Measurements from ENCODE around the gene ULBP1.
"Not testable (repeated sequence)": the region's sequence is repeated elsewhere in the genome, so short reads cannot be mapped to it uniquely, and the experiment has no call there.

Gene ULBP1

DNA sequence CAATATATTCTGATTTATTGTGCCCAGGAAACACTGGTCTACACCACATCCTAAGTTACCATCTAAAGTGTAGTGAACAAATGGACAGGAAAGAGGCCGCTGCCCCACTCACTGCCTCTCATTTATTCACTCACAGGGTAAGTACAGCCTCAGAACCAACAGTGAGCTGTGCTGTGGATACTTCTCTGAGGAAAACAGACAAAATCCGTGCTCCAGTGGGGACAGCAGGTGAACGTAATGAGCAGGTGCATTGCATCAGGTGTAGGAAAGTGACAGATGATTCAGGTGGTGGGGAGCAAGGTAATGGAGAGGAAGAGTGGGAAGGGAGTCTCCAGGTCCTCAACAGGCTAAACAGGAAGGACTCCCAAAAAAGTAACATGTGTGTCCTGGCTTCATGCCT, 30.3 kb upstream of the ULBP1 start:
- no peak for DNase-seq

DNA sequence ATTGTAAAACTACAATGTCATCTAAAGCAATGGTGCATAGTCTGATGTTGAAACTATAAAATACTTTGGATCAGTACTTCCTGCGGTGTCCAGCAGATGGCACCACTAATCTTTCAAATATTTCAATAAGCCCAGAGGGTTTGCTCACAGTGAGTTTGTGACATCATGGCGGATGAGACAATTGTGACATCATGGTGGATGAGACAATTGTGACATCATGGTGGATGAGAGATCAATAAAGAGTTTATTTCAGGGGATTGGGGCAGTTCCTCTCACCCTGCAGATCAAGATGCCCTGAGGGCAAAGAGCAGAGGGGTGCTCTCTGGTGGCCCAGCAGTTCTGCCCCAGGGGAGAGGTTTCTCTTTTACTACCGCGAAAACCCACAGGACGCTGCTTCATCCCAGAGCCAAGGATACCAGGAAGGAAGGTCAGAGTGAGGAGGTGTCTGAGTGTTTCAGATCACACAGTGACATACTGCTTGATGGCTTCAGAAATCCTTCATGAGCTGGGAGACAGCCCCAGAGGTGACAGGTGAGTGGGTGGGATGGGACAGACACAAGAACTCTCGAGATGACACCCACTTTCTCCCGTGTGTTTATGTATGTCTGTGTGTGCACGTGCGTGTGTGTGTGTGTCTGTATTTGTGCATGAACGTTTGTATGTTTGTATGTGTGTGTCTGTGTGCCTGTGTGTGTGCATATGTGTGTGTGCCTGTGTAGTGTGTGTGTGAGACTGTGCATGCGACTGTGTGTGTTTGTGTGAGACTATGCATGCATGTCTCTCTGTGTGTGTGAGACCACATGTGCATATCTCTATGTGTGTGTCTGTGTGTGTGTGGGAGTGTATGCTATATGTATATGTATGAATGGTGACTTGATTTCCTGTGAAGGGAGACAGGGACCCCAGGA, 29.2 kb upstream of the ULBP1 start:
- peak; percentile 61 for DNase-seq

GRCh38 chr6:149935246-149935645, 28.5 kb upstream of the ULBP1 start:
- no peak for DNase-seq

DNA sequence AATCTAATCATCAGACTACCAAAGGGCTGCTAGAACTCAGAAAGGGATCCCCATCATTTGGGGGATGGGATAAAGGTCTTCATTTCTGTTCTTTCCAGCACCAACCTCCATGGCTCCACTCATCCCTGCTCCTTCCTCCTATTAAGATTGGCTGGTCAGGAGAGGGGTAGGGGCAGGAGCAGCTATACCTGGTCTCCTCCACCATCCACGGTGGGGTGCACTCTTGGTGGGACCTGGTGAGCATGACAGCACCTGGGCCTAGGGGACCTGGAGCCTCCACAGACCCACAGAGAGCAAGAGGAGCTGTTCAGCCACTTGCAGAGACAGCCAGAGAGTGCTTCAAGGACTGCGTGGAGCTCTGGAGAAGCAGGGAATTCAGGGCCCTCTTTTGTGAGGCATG, 28.1 kb upstream of the ULBP1 start:
- DNase-seq = no peak

GRCh38 chr6:149936743-149937142, 27.0 kb upstream of the ULBP1 start:
- no peak for DNase-seq

GRCh38 chr6:149938013-149938570, 25.7 kb upstream of the ULBP1 start:
- DNase-seq = not testable (repeated sequence)

DNA sequence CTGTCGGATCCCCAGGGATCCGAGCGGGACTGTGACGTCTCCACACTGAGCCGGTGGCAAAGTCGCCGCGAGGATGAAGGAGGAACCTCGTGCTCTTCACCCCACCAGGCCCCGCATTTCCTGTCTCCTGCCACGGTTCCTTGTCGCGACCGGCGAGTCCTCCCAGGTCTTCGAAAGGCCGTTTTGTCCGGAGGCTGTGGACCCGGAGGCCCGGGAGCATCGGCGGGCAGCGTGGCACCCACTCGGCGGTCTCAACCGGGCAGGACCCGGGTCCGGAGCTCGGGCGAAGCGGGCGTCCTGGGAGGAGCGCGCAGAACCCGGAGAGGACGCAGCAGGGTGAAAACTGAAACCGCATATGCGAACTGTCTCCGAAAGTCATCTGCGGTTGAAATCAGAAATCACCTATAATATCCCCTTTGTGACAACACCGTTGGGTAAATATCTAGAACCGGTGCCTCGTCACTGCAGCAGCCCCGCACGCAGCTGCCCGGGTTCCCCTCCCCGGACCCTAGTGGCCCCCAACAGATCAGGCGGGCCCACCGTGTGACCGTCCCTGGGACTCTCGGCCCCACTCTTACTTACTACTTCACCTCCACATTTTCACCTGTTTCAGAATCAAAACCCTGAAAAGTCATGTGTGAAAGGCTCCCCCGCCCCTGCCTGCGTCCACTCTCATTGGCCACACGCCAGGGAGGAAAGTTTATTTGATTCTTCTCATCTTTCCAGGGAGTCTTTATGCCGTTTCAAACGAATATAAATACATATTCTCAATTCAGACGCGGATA, 25.0 kb upstream of the ULBP1 start:
- DNase-seq = peak; percentile 36

GRCh38 chr6:149939356-149939648, 24.4 kb upstream of the ULBP1 start:
- DNase-seq = no peak

GRCh38 chr6:149939909-149940671, 23.7 kb upstream of the ULBP1 start:
- DNase-seq = no peak

- DNase-seq = no peak
These were observed 23.1 kb upstream of the ULBP1 start for GRCh38 chr6:149940672-149940982.

DNA sequence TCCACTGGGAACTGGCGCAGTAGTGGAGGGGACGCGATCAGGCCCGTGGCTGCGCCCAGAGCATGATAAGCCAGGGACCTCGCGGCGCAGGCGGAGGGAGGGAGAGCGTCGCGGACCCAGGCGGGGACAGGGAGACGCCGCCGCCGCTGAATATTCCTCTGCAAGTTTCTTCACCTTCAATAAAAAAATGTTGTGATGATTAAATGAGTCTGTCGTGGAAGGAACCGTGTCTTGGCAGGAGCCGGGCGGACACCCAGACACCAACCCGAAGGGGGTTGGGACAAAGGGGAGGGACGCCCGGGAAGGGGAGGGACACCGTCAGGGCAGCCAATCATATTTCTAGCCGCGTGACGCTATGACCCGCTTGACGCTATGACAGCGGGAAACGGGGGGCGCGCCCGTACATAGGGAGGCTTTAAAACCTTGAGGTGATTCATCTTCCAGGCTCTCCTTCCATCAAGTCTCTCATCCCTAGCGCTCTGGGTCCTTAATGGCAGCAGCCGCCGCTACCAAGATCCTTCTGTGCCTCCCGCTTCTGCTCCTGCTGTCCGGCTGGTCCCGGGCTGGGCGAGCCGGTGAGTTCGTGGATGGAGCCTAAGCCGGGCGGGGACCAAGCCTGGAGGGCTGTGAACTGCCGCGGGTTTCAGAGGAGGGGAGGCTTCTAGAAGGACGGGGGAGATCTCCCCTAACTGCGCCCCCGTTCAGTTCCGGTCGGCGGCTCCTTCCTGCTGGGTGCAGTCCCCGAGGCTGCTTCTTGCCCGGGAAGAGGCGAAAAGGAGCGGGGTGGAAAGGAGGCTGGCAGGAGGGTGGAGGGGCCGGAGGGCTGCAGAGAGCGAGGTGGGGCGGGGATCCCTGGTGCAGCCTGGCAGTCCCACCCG, 21.9 kb upstream of the ULBP1 start, which contains the start of gene ULBP2:
Gene ULBP2 (plus strand): TSS at position 432 of the 878 bp plus-strand sequence. CDS start 59 bp downstream, at position 491.
- peak; percentile 89 for DNase-seq

DNA sequence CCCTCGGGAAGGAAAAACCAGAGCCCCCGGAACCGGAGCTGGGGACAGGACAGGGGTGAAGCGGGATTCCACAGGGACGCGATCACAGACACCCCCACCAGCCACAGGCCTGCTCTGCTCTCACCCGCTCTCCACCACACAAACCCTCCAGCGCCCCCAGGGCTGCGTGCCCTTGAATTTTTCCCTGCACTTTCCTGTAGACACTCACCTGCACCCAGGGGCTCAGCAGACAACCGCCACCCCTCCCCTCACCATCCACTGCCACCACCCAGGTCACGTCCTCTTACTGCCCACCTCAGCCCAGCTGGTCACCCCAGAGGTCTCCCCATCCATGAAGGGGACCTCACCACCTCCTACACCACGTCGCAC, 21.3 kb upstream of the ULBP1 start:
- DNase-seq = no peak

GRCh38 chr6:149943321-149943720, 20.4 kb upstream of the ULBP1 start:
- not testable (repeated sequence) for DNase-seq

- DNase-seq = not testable (repeated sequence)
These were observed 18.5 kb upstream of the ULBP1 start for GRCh38 chr6:149945276-149945675.

DNA sequence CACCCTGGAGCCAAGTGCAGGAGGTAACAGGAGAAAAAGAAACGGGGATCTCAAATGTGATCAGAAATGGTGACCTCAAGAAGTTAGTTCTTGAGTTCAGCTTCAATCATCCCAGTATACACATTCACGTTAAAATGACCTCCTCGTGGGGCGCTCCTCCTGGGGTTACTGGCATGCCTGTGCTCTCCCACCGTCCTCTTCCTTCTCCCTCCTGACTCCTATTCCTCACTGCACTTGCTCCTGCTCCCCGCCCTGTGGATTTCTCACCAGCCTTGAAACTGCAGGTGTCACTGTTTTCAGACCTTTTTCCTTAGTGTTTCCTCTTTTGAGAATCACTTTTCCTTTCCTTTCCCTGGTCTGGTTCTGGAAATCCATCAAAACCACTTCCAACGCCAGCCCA, 17.1 kb upstream of the ULBP1 start:
- DNase-seq = not testable (repeated sequence)

GRCh38 chr6:149947533-149947932, 16.2 kb upstream of the ULBP1 start:
- not testable (repeated sequence) for DNase-seq

DNA sequence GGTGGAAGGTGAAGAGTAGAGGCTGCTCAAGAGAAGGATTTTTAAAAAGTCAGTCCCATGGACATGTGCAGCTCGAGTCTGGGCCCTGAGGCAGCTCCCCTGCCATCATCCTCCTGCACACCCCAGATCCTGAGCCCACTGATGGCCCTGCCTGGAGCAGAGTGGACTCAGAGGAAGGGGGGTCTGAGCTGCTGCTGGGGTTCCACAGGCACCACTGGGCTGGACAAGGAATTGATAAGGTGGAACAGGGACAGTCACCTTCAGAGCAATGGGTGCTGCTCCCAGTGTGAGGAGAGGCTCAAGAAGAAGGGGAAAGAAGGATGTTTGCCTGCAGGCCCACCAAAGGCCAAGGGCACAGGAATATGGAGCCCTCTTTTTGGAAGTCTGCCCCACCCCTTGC, 15.7 kb upstream of the ULBP1 start:
- DNase-seq = no peak

DNA sequence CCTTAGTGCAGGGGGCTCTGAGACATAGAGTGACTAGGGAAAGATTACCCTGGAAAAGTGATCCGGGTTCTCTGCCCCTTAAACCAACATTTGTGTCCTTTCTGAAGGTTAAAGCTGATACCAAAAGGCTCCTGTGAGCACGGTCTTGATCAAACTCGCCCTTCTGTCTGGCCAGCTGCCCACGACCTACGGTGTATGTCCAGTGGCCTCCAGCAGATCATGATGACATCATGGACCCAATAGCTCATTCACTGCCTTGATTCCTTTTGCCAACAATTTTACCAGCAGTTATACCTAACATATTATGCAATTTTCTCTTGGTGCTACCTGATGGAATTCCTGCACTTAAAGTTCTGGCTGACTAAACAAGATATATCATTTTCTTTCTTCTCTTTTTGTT, 15.1 kb upstream of the ULBP1 start:
- no peak for DNase-seq

- DNase-seq = no peak
These were observed 13.3 kb upstream of the ULBP1 start for GRCh38 chr6:149950423-149950822.

DNA sequence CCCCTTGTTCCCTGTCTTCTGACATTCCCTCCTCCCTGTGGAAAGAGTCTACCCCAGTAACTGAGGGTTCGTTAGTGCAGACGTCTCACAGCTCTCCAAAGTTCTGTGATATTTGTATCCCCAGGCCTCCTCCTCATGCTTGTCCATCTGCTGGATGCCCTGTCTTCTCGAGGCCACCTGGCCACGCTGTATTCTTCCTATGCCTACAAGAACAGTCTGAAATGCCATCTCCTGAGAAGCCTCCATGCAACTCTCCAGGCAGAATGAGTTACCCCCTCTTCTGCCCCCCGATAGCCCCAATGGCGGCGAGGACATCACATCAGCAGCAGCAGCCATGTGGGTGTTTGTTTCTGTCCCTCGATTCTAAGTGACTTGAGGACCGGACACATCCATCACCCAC, 12.6 kb upstream of the ULBP1 start:
- no peak for DNase-seq

DNA sequence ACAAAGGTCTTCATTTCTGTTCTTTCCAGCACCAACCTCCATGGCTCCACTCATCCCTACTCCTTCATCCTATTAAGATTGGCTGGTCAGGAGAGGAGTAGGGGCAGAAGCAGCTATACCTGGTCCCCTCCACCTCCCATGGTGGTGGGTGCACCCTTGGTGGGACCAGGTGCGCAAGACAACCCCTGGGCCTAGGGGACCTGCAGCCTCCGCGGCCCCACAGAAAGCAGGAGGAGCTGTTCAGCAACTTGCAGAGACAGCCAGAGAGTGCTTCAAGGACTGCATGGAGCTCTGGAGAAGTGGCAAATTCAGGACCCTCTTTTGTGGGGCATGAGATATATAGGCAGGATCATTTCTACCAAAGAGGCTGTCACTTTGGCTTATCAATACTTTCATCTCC, 12.1 kb upstream of the ULBP1 start:
- no peak for DNase-seq

- DNase-seq = not testable (repeated sequence)
These were observed 10.4 kb upstream of the ULBP1 start for GRCh38 chr6:149953390-149953789.
